ENCODE results near the gene ARHGAP6. TPM values are rescaled to one million over a fixed set of nuclear protein-coding genes. Genes with fewer than 3 reads are reported as not detected.
A peak's percentile ranks its signal among the peaks of the same experiment; 100 is the strongest.

Gene ARHGAP6
- total RNA-seq, 1 donor from 2014 or later = 16.7 TPM

- DNase-seq (no peak), ATAC-seq (no peak)
- Histone ChIP-seq H3K4me1 (no peaks in the 10 kb centered on the region), H3K9me3 (no peaks in the 10 kb centered on the region), H3K27me3 (ENCODE audit: low read depth) (no peaks in the 10 kb centered on the region), H3K4me3 (no peak overlapping the region), H3K36me3 (no peaks in the 10 kb centered on the region), H3K27ac (no peak overlapping the region)
- no peak for TF ChIP-seq CTCF (IDR thresholded peaks at IDR 0.05)
- intact Hi-C loops (cut with DNase I) = no loop called here
These were observed 218.8 kb downstream of the ARHGAP6 start for GRCh38 chrX:11446949-11447348.

- Histone ChIP-seq H3K36me3 (no peaks in the 10 kb centered on the region), H3K27me3 (ENCODE audit: low read depth) (no peaks in the 10 kb centered on the region), H3K27ac (no peak overlapping the region), H3K4me1 (no peaks in the 10 kb centered on the region), H3K9me3 (no peaks in the 10 kb centered on the region), H3K4me3 (no peak overlapping the region)
- ATAC-seq (no peak), DNase-seq (no peak)
- intact Hi-C loops (cut with DNase I) = no loop called here
- TF ChIP-seq CTCF (IDR thresholded peaks at IDR 0.05) = no peak
These were observed 219.4 kb downstream of the ARHGAP6 start for GRCh38 chrX:11446336-11446735.

GRCh38 chrX:11445540-11445939, 220.2 kb downstream of the ARHGAP6 start:
- ATAC-seq (peak in 1 of 2 donors; percentile 51), DNase-seq (no peak)
- Histone ChIP-seq H3K4me3 (no peak overlapping the region), H3K27me3 (ENCODE audit: low read depth) (no peaks in the 10 kb centered on the region), H3K27ac (no peak overlapping the region), H3K4me1 (no peaks in the 10 kb centered on the region), H3K9me3 (no peaks in the 10 kb centered on the region), H3K36me3 (no peaks in the 10 kb centered on the region)
- peak; percentile 17 for TF ChIP-seq CTCF (IDR thresholded peaks at IDR 0.05)
- intact Hi-C loops (cut with DNase I) = no loop called here

GRCh38 chrX:11444052-11444451, 221.7 kb downstream of the ARHGAP6 start:
- no peak overlapping the region for H3K4me3 ChIP-seq
- H3K9me3 ChIP-seq = no peaks in the 10 kb centered on the region
- intact Hi-C loops (cut with DNase I) = no loop called here
- no peaks in the 10 kb centered on the region for H3K36me3 ChIP-seq
- no peaks in the 10 kb centered on the region for H3K4me1 ChIP-seq
- H3K27ac ChIP-seq = no peak overlapping the region
- H3K27me3 ChIP-seq (ENCODE audit: low read depth) = no peaks in the 10 kb centered on the region
- no peak for TF ChIP-seq CTCF (IDR thresholded peaks at IDR 0.05)
- DNase-seq = no peak
- no peak for ATAC-seq

GRCh38 chrX:11439846-11440245, 225.9 kb downstream of the ARHGAP6 start:
- Histone ChIP-seq H3K9me3 (no peaks in the 10 kb centered on the region), H3K4me1 (no peaks in the 10 kb centered on the region), H3K27ac (no peak overlapping the region), H3K4me3 (no peak overlapping the region), H3K36me3 (no peaks in the 10 kb centered on the region), H3K27me3 (ENCODE audit: low read depth) (no peaks in the 10 kb centered on the region)
- ATAC-seq (no peak), DNase-seq (no peak)
- intact Hi-C loops (cut with DNase I) = no loop called here
- TF ChIP-seq CTCF (IDR thresholded peaks at IDR 0.05) = no peak

GRCh38 chrX:11438767-11439166, 227.0 kb downstream of the ARHGAP6 start:
- Histone ChIP-seq H3K27me3 (ENCODE audit: low read depth) (no peaks in the 10 kb centered on the region), H3K4me3 (no peak overlapping the region), H3K4me1 (no peaks in the 10 kb centered on the region), H3K27ac (no peak overlapping the region), H3K36me3 (no peaks in the 10 kb centered on the region), H3K9me3 (no peaks in the 10 kb centered on the region)
- intact Hi-C loops (cut with DNase I) = no loop called here
- ATAC-seq = peak in 1 of 2 donors; percentile 24
- no peak for DNase-seq
- TF ChIP-seq CTCF (IDR thresholded peaks at IDR 0.05) = no peak

Measured in lower lobe of right lung (tissue), 2 donors.